ENCODE results near the gene RGL2. TPM values are rescaled to one million over a fixed set of nuclear protein-coding genes. Genes with fewer than 3 reads are reported as not detected.
A peak's percentile ranks its signal among the peaks of the same experiment; 100 is the strongest.

Gene RGL2
- total and polyA plus RNA-seq, 10 donors: 73.3 to 212 (median 142) TPM

DNA sequence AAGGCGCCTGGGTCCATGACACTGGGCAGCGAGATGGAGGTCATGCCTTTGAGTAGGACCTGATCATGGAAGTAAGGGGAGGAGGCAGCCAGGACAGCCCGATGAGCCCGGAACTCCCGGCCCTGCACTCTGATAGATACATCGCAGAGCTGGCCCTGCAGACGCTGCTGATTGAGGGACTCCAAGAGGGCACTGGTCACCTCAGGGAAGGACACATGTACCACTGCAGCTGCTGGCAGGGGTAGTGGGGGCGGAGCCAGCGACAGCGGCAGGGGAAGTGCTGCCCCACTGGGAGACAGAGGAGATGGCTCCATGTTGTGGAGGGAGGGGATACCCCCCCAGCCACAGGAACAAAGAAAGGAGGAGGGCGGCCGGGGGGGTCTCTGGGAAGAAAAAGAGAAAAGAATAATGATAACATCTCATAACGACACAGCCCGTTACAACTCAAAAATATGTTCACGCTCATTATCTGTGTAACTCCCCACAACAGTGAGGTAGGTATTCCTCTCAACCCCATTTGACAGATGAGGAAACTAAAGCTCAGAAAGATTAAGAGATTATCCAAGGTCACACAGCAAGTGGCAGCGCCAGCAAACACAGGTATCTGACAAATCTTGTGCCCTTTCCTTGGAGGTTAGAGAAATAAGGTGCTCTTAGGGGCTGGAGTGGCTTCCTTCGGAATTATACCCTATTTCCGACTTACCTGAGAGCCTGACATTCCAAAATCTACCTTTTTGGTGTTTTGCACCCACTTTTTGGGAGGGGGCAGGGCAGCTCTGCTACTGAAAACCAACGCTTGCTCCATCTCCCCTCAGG is 18.1 kb upstream of the RGL2 start:
- TF ChIP-seq, protein P1, sequence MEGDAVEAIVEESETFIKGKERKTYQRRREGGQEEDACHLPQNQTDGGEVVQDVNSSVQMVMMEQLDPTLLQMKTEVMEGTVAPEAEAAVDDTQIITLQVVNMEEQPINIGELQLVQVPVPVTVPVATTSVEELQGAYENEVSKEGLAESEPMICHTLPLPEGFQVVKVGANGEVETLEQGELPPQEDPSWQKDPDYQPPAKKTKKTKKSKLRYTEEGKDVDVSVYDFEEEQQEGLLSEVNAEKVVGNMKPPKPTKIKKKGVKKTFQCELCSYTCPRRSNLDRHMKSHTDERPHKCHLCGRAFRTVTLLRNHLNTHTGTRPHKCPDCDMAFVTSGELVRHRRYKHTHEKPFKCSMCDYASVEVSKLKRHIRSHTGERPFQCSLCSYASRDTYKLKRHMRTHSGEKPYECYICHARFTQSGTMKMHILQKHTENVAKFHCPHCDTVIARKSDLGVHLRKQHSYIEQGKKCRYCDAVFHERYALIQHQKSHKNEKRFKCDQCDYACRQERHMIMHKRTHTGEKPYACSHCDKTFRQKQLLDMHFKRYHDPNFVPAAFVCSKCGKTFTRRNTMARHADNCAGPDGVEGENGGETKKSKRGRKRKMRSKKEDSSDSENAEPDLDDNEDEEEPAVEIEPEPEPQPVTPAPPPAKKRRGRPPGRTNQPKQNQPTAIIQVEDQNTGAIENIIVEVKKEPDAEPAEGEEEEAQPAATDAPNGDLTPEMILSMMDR (IDR thresholded peaks at IDR 0.05 in 8 of 11, conservative IDR thresholded peaks at IDR 0.05 in 3 of 11): no peak
- TF ChIP-seq POLR2A (IDR thresholded peaks at IDR 0.05) (no peak), POLR2AphosphoS5 (IDR thresholded peaks at IDR 0.05) (no peak)
- Histone ChIP-seq H3K27ac (peak overlapping the region in 7 of 8 donors; percentile 80 to 100 (median 94)), H3K4me3 (peak overlapping the region in 7 of 8 donors; percentile 57 to 82 (median 65)), H3K27me3 (replicated peaks in 1 of 7) (no peaks in the 10 kb centered on the region), H3K36me3 (peaks cover 2 to 58% (median 30%) of the 10 kb centered on the region in 6 donors), H3K9me3 (no peaks in the 10 kb centered on the region), H3K4me1 (peaks cover 62 to 84% (median 78%) of the 10 kb centered on the region in 6 donors)
- WGBS, 5 donors: 72 to 81% (median 77%) methylated on average over 19 of the region's 19 CpGs
- intact Hi-C loops (cut with DNase I; ENCODE audit: low total_unique reads): no loop called here
- DNase-seq: peak; percentile 87

DNA sequence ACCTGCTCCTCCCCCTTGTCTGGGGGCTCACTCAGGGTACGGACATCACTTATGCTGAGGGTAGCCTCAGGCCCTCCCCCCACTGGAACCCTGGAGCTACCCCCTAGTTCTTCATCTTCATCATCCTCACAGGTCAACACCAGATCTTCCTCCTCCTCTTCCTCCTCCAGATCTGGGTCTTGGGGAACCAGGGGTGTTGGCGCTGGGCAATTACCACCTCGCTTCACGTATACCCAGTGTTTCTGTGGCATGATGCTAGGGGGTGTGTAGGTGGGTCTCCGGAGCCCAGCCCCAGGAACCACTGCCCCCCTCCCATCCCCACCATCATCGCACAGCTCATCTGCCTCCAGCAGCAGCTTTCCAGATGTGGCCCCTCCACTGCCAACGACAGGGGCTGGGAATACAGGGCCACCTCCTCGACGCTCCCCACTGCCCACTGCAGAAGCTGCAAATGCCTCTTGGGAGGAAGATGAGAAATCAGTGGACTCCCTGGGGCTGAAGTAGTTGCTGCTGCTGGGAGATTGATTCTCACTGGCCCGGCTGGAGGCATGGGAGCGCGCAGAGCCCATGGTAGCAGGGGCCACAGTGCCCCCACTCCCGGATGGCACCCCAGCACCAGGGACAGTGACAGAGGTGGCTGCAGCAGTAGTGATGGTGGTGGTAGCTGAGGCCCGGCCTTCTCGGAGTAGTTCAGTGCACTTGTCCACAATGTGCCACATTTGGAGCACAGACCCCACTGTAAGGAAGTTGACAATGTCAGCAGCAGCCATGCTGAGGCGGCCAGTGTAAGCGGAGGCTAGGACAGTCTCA is 17.3 kb upstream of the RGL2 start:
- Histone ChIP-seq H3K4me1 (peaks cover 62 to 84% (median 78%) of the 10 kb centered on the region in 6 donors), H3K36me3 (peaks cover 2 to 59% (median 33%) of the 10 kb centered on the region in 6 donors), H3K9me3 (no peaks in the 10 kb centered on the region), H3K4me3 (peak overlapping the region in 1 of 8 donors; percentile 93), H3K27me3 (replicated peaks in 1 of 7) (no peaks in the 10 kb centered on the region), H3K27ac (peak overlapping the region in 6 of 8 donors; percentile 80 to 100 (median 100))
- TF ChIP-seq, protein P1 (IDR thresholded peaks at IDR 0.05 in 8 of 11, conservative IDR thresholded peaks at IDR 0.05 in 3 of 11): no peak
- TF ChIP-seq POLR2A (IDR thresholded peaks at IDR 0.05) (no peak), POLR2AphosphoS5 (IDR thresholded peaks at IDR 0.05) (no peak)
- intact Hi-C loops (cut with DNase I; ENCODE audit: low total_unique reads): no loop called here
- 85 to 96% (median 91%) methylated on average over 13 to 17 of the region's 17 CpGs for WGBS, 5 donors
- DNase-seq: no peak

DNA sequence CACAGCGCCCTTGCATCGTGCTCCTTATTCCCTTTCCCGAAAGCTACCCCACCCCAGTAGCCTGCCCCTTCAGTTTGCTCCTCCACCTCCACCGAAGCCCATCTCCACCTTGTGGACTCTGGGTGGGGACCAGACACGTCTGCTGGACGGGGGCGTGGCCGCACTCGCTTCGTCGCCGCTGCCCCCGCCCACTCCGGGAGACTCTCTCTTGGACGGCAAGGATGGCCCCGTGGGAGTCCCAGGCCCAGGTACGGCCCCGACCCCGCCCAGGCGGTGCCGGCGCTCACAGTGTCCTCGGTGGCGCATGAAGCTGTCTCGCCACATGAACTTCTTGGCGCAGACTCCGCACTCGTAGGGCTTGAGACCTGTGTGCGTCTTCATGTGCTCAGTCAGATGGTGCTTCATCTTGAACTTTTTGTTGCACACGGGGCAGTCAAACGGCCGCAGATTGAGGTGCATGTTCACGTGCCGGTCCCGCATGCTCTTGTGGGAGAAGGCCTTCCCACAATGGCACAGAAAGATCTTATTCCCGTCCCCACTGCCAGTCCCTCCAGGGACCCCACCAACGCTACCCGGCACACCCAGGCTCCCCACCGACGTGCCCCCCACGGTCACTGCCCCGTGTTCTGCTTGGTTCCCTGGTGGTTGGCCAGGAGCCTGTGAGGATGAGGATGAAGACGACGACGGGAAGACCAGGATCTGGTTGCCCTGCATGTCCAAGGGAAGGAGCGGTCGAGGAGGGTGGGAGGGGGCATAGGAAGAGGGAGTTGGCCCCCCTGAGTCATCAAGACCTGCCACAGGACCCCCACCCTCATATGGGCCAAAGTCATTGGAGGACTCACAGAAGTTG is 16.4 kb upstream of the RGL2 start:
- WGBS, 5 donors: 52 to 59% (median 55%) methylated on average over 35 to 47 of the region's 47 CpGs
- Histone ChIP-seq H3K27ac (peak overlapping the region; percentile 95 to 100 (median 99)), H3K9me3 (no peaks in the 10 kb centered on the region), H3K36me3 (peaks cover 2 to 59% (median 33%) of the 10 kb centered on the region in 6 donors), H3K4me1 (peaks cover 59 to 84% (median 78%) of the 10 kb centered on the region in 6 donors), H3K27me3 (replicated peaks in 1 of 7) (no peaks in the 10 kb centered on the region), H3K4me3 (peak overlapping the region in 7 of 8 donors; percentile 72 to 98 (median 83))
- DNase-seq: peak; percentile 89
- TF ChIP-seq POLR2AphosphoS5 (IDR thresholded peaks at IDR 0.05) (peak in 2 of 3 donors; percentile 62 to 66), POLR2A (IDR thresholded peaks at IDR 0.05) (no peak)
- intact Hi-C loops (cut with DNase I; ENCODE audit: low total_unique reads): no loop called here

DNA sequence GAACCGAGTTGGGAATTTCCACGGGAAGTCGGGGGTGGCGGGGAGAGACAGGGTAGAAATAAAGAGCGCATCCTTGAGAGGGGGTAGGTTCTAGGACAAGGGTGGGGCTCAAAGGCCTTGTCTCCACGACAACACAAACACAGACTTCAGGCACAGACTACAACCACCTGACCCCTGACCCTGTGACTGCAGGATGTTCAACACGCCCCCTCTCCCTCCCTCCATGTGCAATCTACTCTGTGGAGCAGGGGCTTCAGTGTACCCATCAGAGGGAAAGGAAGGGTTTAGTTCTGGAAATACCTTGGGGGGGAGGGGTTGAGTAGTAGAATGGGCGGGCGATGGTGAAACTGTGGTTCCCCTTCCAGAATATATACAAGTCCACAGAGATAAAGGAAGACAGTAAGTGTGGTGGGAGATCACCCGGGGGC is 15.8 kb upstream of the RGL2 start:
- H3K4me1 ChIP-seq: peaks cover 58 to 84% (median 77%) of the 10 kb centered on the region in 6 donors
- no peaks in the 10 kb centered on the region for H3K27me3 ChIP-seq (replicated peaks in 1 of 7)
- intact Hi-C loops (cut with DNase I; ENCODE audit: low total_unique reads): no loop called here
- H3K4me3 ChIP-seq: peak overlapping the region; percentile 62 to 98 (median 80)
- H3K36me3 ChIP-seq: peaks cover 2 to 59% (median 31%) of the 10 kb centered on the region in 6 donors
- TF ChIP-seq, protein P1 (IDR thresholded peaks at IDR 0.05 in 8 of 11, conservative IDR thresholded peaks at IDR 0.05 in 3 of 11): no peak
- peak in 1 of 3 donors; percentile 42 for TF ChIP-seq POLR2A (IDR thresholded peaks at IDR 0.05)
- peak in 1 of 3 donors; percentile 60 for TF ChIP-seq POLR2AphosphoS5 (IDR thresholded peaks at IDR 0.05)
- peak; percentile 85 for DNase-seq
- peak overlapping the region; percentile 95 to 100 (median 99) for H3K27ac ChIP-seq
- WGBS, 5 donors: 1 to 4% (median 3%) methylated on average over 10 of the region's 10 CpGs
- no peaks in the 10 kb centered on the region for H3K9me3 ChIP-seq

Measured in spleen (tissue), 11 donors.